Uterus (tissue), 4 donors: Measurements from ENCODE around the gene OCA2. TPM values are rescaled to one million over a fixed set of nuclear protein-coding genes. Genes with fewer than 3 reads are reported as not detected.

Source experiments
- DNase-seq, 2 donors: peaks; one replicate each; pipeline ENCODE4 v3.0.0-alpha.2; 2019 to 2020
- H3K27ac ChIP-seq, 2 donors: fragments of 200-600 bp; sonication (generic); 1 replicate in 1 of 2; 2 replicates in 1 of 2; pipeline ENCODE4 v1.5.1; 2016 to 2018
- H3K27me3 ChIP-seq, 2 donors: fragments of 200-600 bp; sonication (generic); one replicate each; pipeline ENCODE4 v1.5.1; 2018 to 2019; ENCODE audit warnings: control low read depth in 1 of 2
- H3K36me3 ChIP-seq, 2 donors: fragments of 200-600 bp; sonication (generic); one replicate each; pipeline ENCODE4 v1.5.1; 2019; ENCODE audit warnings: control low read depth in 1 of 2
- H3K4me1 ChIP-seq, 2 donors: fragments of 200-600 bp; sonication (generic); one replicate each; pipeline ENCODE4 v1.5.1; 2018 to 2019; ENCODE audit warnings: control low read depth in 1 of 2
- H3K4me3 ChIP-seq, 2 donors: fragments of 200-600 bp; sonication (generic); 1 replicate in 1 of 2; 2 replicates in 1 of 2; pipeline ENCODE4 v1.5.1; 2018 to 2019; ENCODE audit warnings: mild to moderate bottlenecking in 1 of 2
- H3K9me3 ChIP-seq, 2 donors: fragments of 200-600 bp; sonication (generic); one replicate each; pipeline ENCODE4 v1.5.1; 2019; ENCODE audit warnings: control low read depth in 1 of 2
- CTCF ChIP-seq, 4 experiments: fragments of 200-600 bp in 2 of 4; fragments of 450-650 bp in 2 of 4; sonication (generic) in 2 of 4; IDR thresholded peaks; one replicate each; pipeline ENCODE4 v1.5.1; 2016 to 2019; ENCODE audit warnings: antibody characterized with exemption in 4 of 4, mild to moderate bottlenecking in 2 of 4, moderate library complexity in 1 of 4
- POLR2A ChIP-seq, 2 donors: fragments of 450-650 bp; IDR thresholded peaks; one replicate each; pipeline ENCODE4 v1.6.1; 2016; ENCODE audit warnings: antibody characterized with exemption in 2 of 2, mild to moderate bottlenecking in 1 of 2, moderate library complexity in 1 of 2
- intact Hi-C: fragments of 100-400 bp; cut with DNase I; formaldehyde crosslinking; loops from one replicate; pipeline ENCODE4 v1.15.1; 2023; ENCODE audit warnings: low total_unique reads
- total RNA-seq, 4 donors: library from RNA; depleted of rRNA in 3 of 4; stranded (reverse); fragments of >200 nt in 3 of 4; gene quantifications; one replicate each; pipeline versions ENCODE4 v1.1.0 to v1.2.4, GENCODE V29; 2014 to 2023
- donor health status: DM: yes; HTN: yes; CAD: no.

The OCA2 gene
- total RNA-seq, 4 donors from 2014 or later = 0.55 to 4.6 TPM; not detected in 2

GRCh38 chr15:28027714-28028076, 71.4 kb downstream of the OCA2 start:
- Histone ChIP-seq H3K4me3 (no peak overlapping the region), H3K9me3 (no peaks in the 10 kb centered on the region), H3K27ac (no peak overlapping the region), H3K27me3 (no peaks in the 10 kb centered on the region), H3K36me3 (no peaks in the 10 kb centered on the region), H3K4me1 (no peaks in the 10 kb centered on the region)
- no peak for DNase-seq
- TF ChIP-seq POLR2A (IDR thresholded peaks at IDR 0.05) (no peak), CTCF (IDR thresholded peaks at IDR 0.05) (no peak)
- intact Hi-C loops = no loop called here

- H3K4me3 ChIP-seq = no peak overlapping the region
- no peaks in the 10 kb centered on the region for H3K4me1 ChIP-seq
- H3K9me3 ChIP-seq = no peaks in the 10 kb centered on the region
- no peak for DNase-seq
- H3K27me3 ChIP-seq = no peaks in the 10 kb centered on the region
- no peak for TF ChIP-seq POLR2A (IDR thresholded peaks at IDR 0.05)
- TF ChIP-seq CTCF (IDR thresholded peaks at IDR 0.05) = no peak
- intact Hi-C loops = no loop called here
- H3K36me3 ChIP-seq = no peaks in the 10 kb centered on the region
- H3K27ac ChIP-seq = no peak overlapping the region
These were observed 72.1 kb downstream of the OCA2 start for GRCh38 chr15:28026764-28027713.

GRCh38 chr15:28026221-28026620, 72.9 kb downstream of the OCA2 start:
- Histone ChIP-seq H3K4me1 (no peaks in the 10 kb centered on the region), H3K27ac (no peak overlapping the region), H3K9me3 (no peaks in the 10 kb centered on the region), H3K27me3 (no peaks in the 10 kb centered on the region), H3K4me3 (no peak overlapping the region), H3K36me3 (no peaks in the 10 kb centered on the region)
- no peak for DNase-seq
- no peak for TF ChIP-seq POLR2A (IDR thresholded peaks at IDR 0.05)
- no peak for TF ChIP-seq CTCF (IDR thresholded peaks at IDR 0.05)
- intact Hi-C loops = no loop called here

- Histone ChIP-seq H3K27me3 (no peaks in the 10 kb centered on the region), H3K9me3 (no peaks in the 10 kb centered on the region), H3K4me1 (no peaks in the 10 kb centered on the region), H3K4me3 (no peak overlapping the region), H3K36me3 (no peaks in the 10 kb centered on the region), H3K27ac (no peak overlapping the region)
- TF ChIP-seq POLR2A (IDR thresholded peaks at IDR 0.05) (no peak), CTCF (IDR thresholded peaks at IDR 0.05) (no peak)
- no peak for DNase-seq
- intact Hi-C loops = no loop called here
These were observed 73.7 kb downstream of the OCA2 start for GRCh38 chr15:28025413-28025812.

GRCh38 chr15:28024889-28025250, 74.2 kb downstream of the OCA2 start:
- intact Hi-C loops = no loop called here
- Histone ChIP-seq H3K4me3 (no peak overlapping the region), H3K27ac (no peak overlapping the region), H3K4me1 (no peaks in the 10 kb centered on the region), H3K27me3 (no peaks in the 10 kb centered on the region), H3K9me3 (no peaks in the 10 kb centered on the region), H3K36me3 (no peaks in the 10 kb centered on the region)
- DNase-seq = no peak
- TF ChIP-seq CTCF (IDR thresholded peaks at IDR 0.05) (no peak), POLR2A (IDR thresholded peaks at IDR 0.05) (no peak)
